Prostate gland (tissue), 2 donors: Measurements from ENCODE around the gene OTOP2.

Source experiments
- POLR2AphosphoS5 ChIP-seq: sonication (generic); formaldehyde crosslinking; IDR thresholded peaks from one replicate; pipeline ENCODE4 v1.6.1; 2017; ENCODE audit warnings: antibody characterized with exemption
- TF ChIP-seq, protein P1 (sequence below), 4 experiments: fragments of 200-600 bp in 2 of 4; fragments of 450-650 bp in 2 of 4; sonication (generic) in 2 of 4; IDR thresholded peaks; 1 replicate in 3 of 4; 2 replicates in 1 of 4; pipeline ENCODE4 v1.5.1; 2016 to 2019; ENCODE audit warnings: antibody characterized with exemption in 4 of 4, mild to moderate bottlenecking in 2 of 4, moderate library complexity in 2 of 4

DNA sequence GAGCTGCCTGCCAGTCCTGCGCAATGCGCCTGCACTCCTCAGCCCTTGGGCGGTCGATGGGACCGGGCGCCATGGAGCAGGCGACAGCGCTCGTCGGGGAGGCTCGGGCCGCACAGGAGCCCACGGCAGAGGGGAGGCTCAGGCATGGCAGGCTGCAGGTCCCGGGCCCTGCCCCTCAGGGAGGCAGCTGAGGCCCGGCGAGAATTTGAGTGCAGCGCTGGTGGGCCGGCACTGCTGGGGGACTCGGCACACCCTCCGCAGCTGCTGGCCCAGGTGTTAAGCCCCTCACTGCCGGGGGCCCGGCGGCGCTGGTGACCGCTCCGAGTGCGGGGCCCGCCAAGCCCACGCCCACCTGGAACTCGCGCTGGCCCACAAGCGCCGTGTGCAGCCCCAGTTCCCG lies 17.1 kb upstream of the OTOP2 start:
- TF ChIP-seq, protein P1, sequence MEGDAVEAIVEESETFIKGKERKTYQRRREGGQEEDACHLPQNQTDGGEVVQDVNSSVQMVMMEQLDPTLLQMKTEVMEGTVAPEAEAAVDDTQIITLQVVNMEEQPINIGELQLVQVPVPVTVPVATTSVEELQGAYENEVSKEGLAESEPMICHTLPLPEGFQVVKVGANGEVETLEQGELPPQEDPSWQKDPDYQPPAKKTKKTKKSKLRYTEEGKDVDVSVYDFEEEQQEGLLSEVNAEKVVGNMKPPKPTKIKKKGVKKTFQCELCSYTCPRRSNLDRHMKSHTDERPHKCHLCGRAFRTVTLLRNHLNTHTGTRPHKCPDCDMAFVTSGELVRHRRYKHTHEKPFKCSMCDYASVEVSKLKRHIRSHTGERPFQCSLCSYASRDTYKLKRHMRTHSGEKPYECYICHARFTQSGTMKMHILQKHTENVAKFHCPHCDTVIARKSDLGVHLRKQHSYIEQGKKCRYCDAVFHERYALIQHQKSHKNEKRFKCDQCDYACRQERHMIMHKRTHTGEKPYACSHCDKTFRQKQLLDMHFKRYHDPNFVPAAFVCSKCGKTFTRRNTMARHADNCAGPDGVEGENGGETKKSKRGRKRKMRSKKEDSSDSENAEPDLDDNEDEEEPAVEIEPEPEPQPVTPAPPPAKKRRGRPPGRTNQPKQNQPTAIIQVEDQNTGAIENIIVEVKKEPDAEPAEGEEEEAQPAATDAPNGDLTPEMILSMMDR (IDR thresholded peaks at IDR 0.05) = no peak
- TF ChIP-seq POLR2AphosphoS5 = no peak
